Erythroblast (primary cell): ENCODE measurements around the gene GMDS.

Experiments
- GATA1 ChIP-seq: IDR thresholded peaks from 2 replicates; pipeline ENCODE4 v1.6.1; 2011; ENCODE audit warnings: low read depth, mild to moderate bottlenecking, control low read depth, low read length, moderate library complexity
- POLR2A ChIP-seq: IDR thresholded peaks from 2 replicates; pipeline ENCODE4 v1.6.1; 2011; ENCODE audit warnings: mild to moderate bottlenecking, low read length

- no peak for TF ChIP-seq POLR2A
- TF ChIP-seq GATA1, result no peak
Observed at GRCh38 chr6:1596088-1596852, 649.1 kb downstream of the GMDS start.
